Measurements from ENCODE around the gene OPRM1. TPM values are rescaled to one million over a fixed set of nuclear protein-coding genes. Genes with fewer than 3 reads are reported as not detected.
A peak's percentile ranks its signal among the peaks of the same experiment; 100 is the strongest.

Gene OPRM1
- total RNA-seq, 4 donors from 2014 or later, result 0.40 to 1.2 (median 0.88) TPM

- DNase-seq (ENCODE audit: extremely low spot score), result no peak
- H3K4me3 ChIP-seq, result no peak overlapping the region
- H3K27me3 ChIP-seq, result no peaks in the 10 kb centered on the region
- H3K9me3 ChIP-seq, result no peaks in the 10 kb centered on the region
- intact Hi-C loops (cut with DNase I), result loop anchor here (10.0 kb wide), 3 partner anchors 216 to 516 kb away; no protein-coding TSS in a partner anchor
- no peaks in the 10 kb centered on the region for H3K36me3 ChIP-seq
- TF ChIP-seq, protein P1, sequence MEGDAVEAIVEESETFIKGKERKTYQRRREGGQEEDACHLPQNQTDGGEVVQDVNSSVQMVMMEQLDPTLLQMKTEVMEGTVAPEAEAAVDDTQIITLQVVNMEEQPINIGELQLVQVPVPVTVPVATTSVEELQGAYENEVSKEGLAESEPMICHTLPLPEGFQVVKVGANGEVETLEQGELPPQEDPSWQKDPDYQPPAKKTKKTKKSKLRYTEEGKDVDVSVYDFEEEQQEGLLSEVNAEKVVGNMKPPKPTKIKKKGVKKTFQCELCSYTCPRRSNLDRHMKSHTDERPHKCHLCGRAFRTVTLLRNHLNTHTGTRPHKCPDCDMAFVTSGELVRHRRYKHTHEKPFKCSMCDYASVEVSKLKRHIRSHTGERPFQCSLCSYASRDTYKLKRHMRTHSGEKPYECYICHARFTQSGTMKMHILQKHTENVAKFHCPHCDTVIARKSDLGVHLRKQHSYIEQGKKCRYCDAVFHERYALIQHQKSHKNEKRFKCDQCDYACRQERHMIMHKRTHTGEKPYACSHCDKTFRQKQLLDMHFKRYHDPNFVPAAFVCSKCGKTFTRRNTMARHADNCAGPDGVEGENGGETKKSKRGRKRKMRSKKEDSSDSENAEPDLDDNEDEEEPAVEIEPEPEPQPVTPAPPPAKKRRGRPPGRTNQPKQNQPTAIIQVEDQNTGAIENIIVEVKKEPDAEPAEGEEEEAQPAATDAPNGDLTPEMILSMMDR (IDR thresholded peaks at IDR 0.05), result no peak
- no peak for TF ChIP-seq EP300 (IDR thresholded peaks at IDR 0.05)
- no peak overlapping the region for H3K27ac ChIP-seq (replicated peaks in 1 of 4)
- WGBS, result 88% methylated on average over 2 of the region's 2 CpGs
- H3K4me1 ChIP-seq, result peaks cover 3 to 17% (median 14%) of the 10 kb centered on the region in 4 donors
Observed at GRCh38 chr6:154159126-154159525, 120.1 kb downstream of the OPRM1 start.

- Histone ChIP-seq H3K27ac (replicated peaks in 1 of 4) (no peak overlapping the region), H3K4me3 (no peak overlapping the region), H3K36me3 (no peaks in the 10 kb centered on the region), H3K4me1 (peaks cover 3 to 27% (median 18%) of the 10 kb centered on the region in 4 donors), H3K27me3 (no peaks in the 10 kb centered on the region), H3K9me3 (no peaks in the 10 kb centered on the region)
- TF ChIP-seq, protein P1 (IDR thresholded peaks at IDR 0.05), result no peak
- TF ChIP-seq EP300 (IDR thresholded peaks at IDR 0.05) (no peak), POLR2A (IDR thresholded peaks at IDR 0.05; ENCODE audit: low read depth) (no peak), POLR2AphosphoS5 (IDR thresholded peaks at IDR 0.05) (no peak)
- DNase-seq (ENCODE audit: extremely low spot score), result no peak
- intact Hi-C loops (cut with DNase I), result no loop called here
- WGBS, result 79% methylated on average over 3 of the region's 3 CpGs
Observed at GRCh38 chr6:154161689-154162088, 122.6 kb downstream of the OPRM1 start.

- WGBS, result 26% methylated on average over 5 of the region's 5 CpGs
- H3K4me1 ChIP-seq, result peaks cover 0 to 20% (median 14%) of the 10 kb centered on the region in 4 donors
- no peaks in the 10 kb centered on the region for H3K36me3 ChIP-seq
- peak overlapping the region in 3 of 4 donors; percentile 11 to 23 (median 19) for H3K4me3 ChIP-seq
- no peaks in the 10 kb centered on the region for H3K27me3 ChIP-seq
- peak overlapping the region; percentile 23 to 62 (median 46) for H3K27ac ChIP-seq (replicated peaks in 1 of 4)
- H3K9me3 ChIP-seq, result no peaks in the 10 kb centered on the region
- no peak for DNase-seq (ENCODE audit: extremely low spot score)
- TF ChIP-seq EP300 (IDR thresholded peaks at IDR 0.05) (no peak), POLR2AphosphoS5 (IDR thresholded peaks at IDR 0.05) (peak; percentile 53 to 64)
- intact Hi-C loops (cut with DNase I), result no loop called here
Observed at GRCh38 chr6:154164397-154164796, 125.4 kb downstream of the OPRM1 start.

- intact Hi-C loops (cut with DNase I), result no loop called here
- Histone ChIP-seq H3K36me3 (no peaks in the 10 kb centered on the region), H3K27ac (replicated peaks in 1 of 4) (no peak overlapping the region), H3K4me1 (peaks cover 0 to 20% (median 14%) of the 10 kb centered on the region in 4 donors), H3K4me3 (no peak overlapping the region), H3K9me3 (no peaks in the 10 kb centered on the region), H3K27me3 (no peaks in the 10 kb centered on the region)
- WGBS, result 70% methylated on average over 1 of the region's 2 CpGs
- no peak for DNase-seq (ENCODE audit: extremely low spot score)
- TF ChIP-seq POLR2AphosphoS5 (IDR thresholded peaks at IDR 0.05) (no peak), EP300 (IDR thresholded peaks at IDR 0.05) (no peak), POLR2A (IDR thresholded peaks at IDR 0.05; ENCODE audit: low read depth) (no peak)
- TF ChIP-seq, protein P1 (IDR thresholded peaks at IDR 0.05), result no peak
Observed at GRCh38 chr6:154165478-154165877, 126.4 kb downstream of the OPRM1 start.

DNA sequence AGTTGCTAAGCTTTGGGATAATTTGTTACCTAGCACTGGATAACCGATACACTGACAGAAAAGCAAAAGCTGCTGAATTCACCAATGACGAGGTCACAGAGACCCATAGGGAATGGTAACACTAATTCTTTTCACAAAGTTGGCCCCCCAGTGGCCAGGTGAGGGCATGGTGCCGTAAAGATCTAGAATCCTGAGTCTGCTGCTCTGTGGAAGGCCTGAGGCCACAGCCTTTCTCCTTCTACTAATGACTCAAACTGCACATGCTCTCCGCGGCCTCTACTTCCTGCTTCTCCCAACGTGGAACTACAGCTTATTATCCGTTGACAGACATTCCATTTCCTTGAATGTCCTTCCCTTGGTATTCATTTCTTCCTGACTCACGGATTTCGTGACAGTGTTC is 127.1 kb downstream of the OPRM1 start:
- H3K4me1 ChIP-seq, result peaks cover 0 to 20% (median 14%) of the 10 kb centered on the region in 4 donors
- intact Hi-C loops (cut with DNase I), result no loop called here
- H3K36me3 ChIP-seq, result no peaks in the 10 kb centered on the region
- TF ChIP-seq POLR2AphosphoS5 (IDR thresholded peaks at IDR 0.05) (no peak), EP300 (IDR thresholded peaks at IDR 0.05) (no peak), POLR2A (IDR thresholded peaks at IDR 0.05; ENCODE audit: low read depth) (no peak)
- TF ChIP-seq, protein P1 (IDR thresholded peaks at IDR 0.05), result no peak
- no peaks in the 10 kb centered on the region for H3K27me3 ChIP-seq
- 93% methylated on average over 9 of the region's 9 CpGs for WGBS
- DNase-seq (ENCODE audit: extremely low spot score), result no peak
- no peak overlapping the region for H3K27ac ChIP-seq (replicated peaks in 1 of 4)
- H3K4me3 ChIP-seq, result no peak overlapping the region
- no peaks in the 10 kb centered on the region for H3K9me3 ChIP-seq

All from esophagus muscularis mucosa (tissue), 4 donors.